OCI-LY7 (cell line): ENCODE data around the gene F13A1. TPM values are rescaled to one million over a fixed set of nuclear protein-coding genes. Genes with fewer than 3 reads are reported as not detected.

ENCODE experiments used
- BruUV-seq: library from RNA; stranded (reverse); fragments of 400-500 nt; replicated peaks from 2 replicates; lab custom pipeline; 2021; lab: Mats Ljungman, UMichigan
- CTCF ChIA-PET: fragments of 300-600 bp; sonication (Branson Sonifier 250); formaldehyde crosslinking; loops from one replicate; lab custom pipeline; 2022; ENCODE audit warnings: antibody characterized with exemption; ENCODE audit not compliant: unreplicated experiment; lab: Charles Lee
- POLR2A ChIA-PET: fragments of 300-600 bp; sonication (Branson Sonifier 250); formaldehyde crosslinking; loops from one replicate; lab custom pipeline; 2022; ENCODE audit warnings: antibody characterized with exemption; lab: Charles Lee
- DNase-seq: peaks from one replicate; pipeline ENCODE4 v3.0.0-alpha.2; 2015; ENCODE audit warnings: low spot score
- H2AFZ ChIP-seq: fragments of 200-600 bp; sonication (generic), shearing (Covaris generic); 2 replicates; pipeline ENCODE4 v1.6.1; 2014; ENCODE audit warnings: mild to moderate bottlenecking, antibody characterized with exemption, low read length, moderate library complexity
- H3K27ac ChIP-seq: fragments of 200-600 bp; sonication (generic); 2 replicates; pipeline ENCODE4 v1.5.1; 2014; ENCODE audit warnings: mixed run types, low read depth, mild to moderate bottlenecking, moderate library complexity, low read length, inconsistent platforms; ENCODE audit not compliant: poor library complexity, severe bottlenecking
- H3K36me3 ChIP-seq: fragments of 200-600 bp; sonication (generic); 2 replicates; pipeline ENCODE4 v1.6.1; 2014; ENCODE audit warnings: mild to moderate bottlenecking, antibody characterized with exemption, low read length, moderate library complexity, mixed read lengths; ENCODE audit not compliant: insufficient read depth
- H3K4me1 ChIP-seq: fragments of 200-600 bp; sonication (generic); 2 replicates; pipeline ENCODE4 v1.5.1; 2014; ENCODE audit warnings: mild to moderate bottlenecking, low read length; ENCODE audit not compliant: insufficient read depth, poor library complexity, severe bottlenecking
- H3K4me2 ChIP-seq: fragments of 200-600 bp; sonication (generic); 2 replicates; pipeline ENCODE4 v1.6.1; 2014; ENCODE audit warnings: mild to moderate bottlenecking, low read length
- H3K4me3 ChIP-seq: fragments of 200-600 bp; sonication (generic); 2 replicates; pipeline ENCODE4 v1.5.1; 2014; ENCODE audit warnings: mild to moderate bottlenecking, low read depth, low read length; ENCODE audit not compliant: poor library complexity, severe bottlenecking
- H3K79me2 ChIP-seq: fragments of 200-600 bp; sonication (generic); 2 replicates; pipeline ENCODE4 v1.6.1; 2016; ENCODE audit warnings: low read depth, mild to moderate bottlenecking, low read length, moderate library complexity, mixed read lengths; ENCODE audit not compliant: insufficient read depth
- H3K9me2 ChIP-seq: fragments of 200-600 bp; sonication (generic); 2 replicates; pipeline ENCODE4 v1.6.1; 2016; ENCODE audit warnings: mild to moderate bottlenecking, low read length, mixed read lengths; ENCODE audit not compliant: insufficient read depth
- H3K9me3 ChIP-seq: fragments of 200-600 bp; sonication (generic); 2 replicates; pipeline ENCODE4 v1.6.1; 2014; ENCODE audit warnings: mild to moderate bottlenecking, mixed run types, low read length, mixed read lengths
- H4K20me1 ChIP-seq: fragments of 200-600 bp; sonication (generic); 2 replicates; pipeline ENCODE4 v1.6.1; 2014; ENCODE audit warnings: mild to moderate bottlenecking, antibody characterized with exemption, low read length, moderate library complexity, mixed read lengths; ENCODE audit not compliant: insufficient read depth
- EZH2phosphoT487 ChIP-seq: fragments of 200-600 bp; sonication (generic); IDR thresholded peaks from 2 replicates; pipeline ENCODE4 v1.6.1; 2018; ENCODE audit warnings: low read depth, borderline replicate concordance, mild to moderate bottlenecking, mixed run types, antibody characterized with exemption, low read length, moderate library complexity, mixed read lengths
- intact Hi-C: fragments of 100-400 bp; cut with micrococcal nuclease; formaldehyde crosslinking; loops from one replicate; pipeline ENCODE4 v1.10.0; 2022; ENCODE audit not compliant: unreplicated experiment
- total RNA-seq, 2 experiments: library from RNA; depleted of rRNA in 1 of 2; stranded (reverse); fragments of >200 nt in 1 of 2; shearing (Covaris generic) in 1 of 2; gene quantifications; 2 replicates each; pipeline ENCODE4 v1.2.3, GENCODE V29; 2014 to 2022
- TF ChIP-seq, protein P1 (sequence below): fragments of 200-600 bp; sonication (generic); conservative IDR thresholded peaks from 2 replicates; pipeline ENCODE4 v1.5.1; 2014; ENCODE audit warnings: mild to moderate bottlenecking, antibody characterized with exemption, low read length, moderate library complexity, mixed read lengths

The F13A1 gene
- total RNA-seq, 2 experiments from 2014 or later: 0.13 to 0.63 TPM

GRCh38 chr6:6315660-6316059 is 4.8 kb downstream of the F13A1 start:
- Histone ChIP-seq H3K79me2 (no peaks in the 10 kb centered on the region), H3K9me2 (no peaks in the 10 kb centered on the region), H3K9me3 (no peaks in the 10 kb centered on the region), H3K4me2 (no peak overlapping the region), H2AFZ (no peak overlapping the region), H3K27ac (no peak overlapping the region), H4K20me1 (no peaks in the 10 kb centered on the region), H3K36me3 (no peaks in the 10 kb centered on the region), H3K4me3 (no peak overlapping the region), H3K4me1 (peaks cover 38% of the 10 kb centered on the region)
- ChIA-PET CTCF (no interaction called here), POLR2A (interaction anchor here (1.4 kb wide), 1 partner anchor 17 kb away, joined by 4 read pairs; no protein-coding TSS in a partner anchor)
- intact Hi-C loops: no loop called here
- BruUV-seq: no TSS peak
- DNase-seq: peak; percentile 54
- TF ChIP-seq, protein P1, sequence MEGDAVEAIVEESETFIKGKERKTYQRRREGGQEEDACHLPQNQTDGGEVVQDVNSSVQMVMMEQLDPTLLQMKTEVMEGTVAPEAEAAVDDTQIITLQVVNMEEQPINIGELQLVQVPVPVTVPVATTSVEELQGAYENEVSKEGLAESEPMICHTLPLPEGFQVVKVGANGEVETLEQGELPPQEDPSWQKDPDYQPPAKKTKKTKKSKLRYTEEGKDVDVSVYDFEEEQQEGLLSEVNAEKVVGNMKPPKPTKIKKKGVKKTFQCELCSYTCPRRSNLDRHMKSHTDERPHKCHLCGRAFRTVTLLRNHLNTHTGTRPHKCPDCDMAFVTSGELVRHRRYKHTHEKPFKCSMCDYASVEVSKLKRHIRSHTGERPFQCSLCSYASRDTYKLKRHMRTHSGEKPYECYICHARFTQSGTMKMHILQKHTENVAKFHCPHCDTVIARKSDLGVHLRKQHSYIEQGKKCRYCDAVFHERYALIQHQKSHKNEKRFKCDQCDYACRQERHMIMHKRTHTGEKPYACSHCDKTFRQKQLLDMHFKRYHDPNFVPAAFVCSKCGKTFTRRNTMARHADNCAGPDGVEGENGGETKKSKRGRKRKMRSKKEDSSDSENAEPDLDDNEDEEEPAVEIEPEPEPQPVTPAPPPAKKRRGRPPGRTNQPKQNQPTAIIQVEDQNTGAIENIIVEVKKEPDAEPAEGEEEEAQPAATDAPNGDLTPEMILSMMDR: peak; percentile 89
- TF ChIP-seq EZH2phosphoT487: no peak

DNA sequence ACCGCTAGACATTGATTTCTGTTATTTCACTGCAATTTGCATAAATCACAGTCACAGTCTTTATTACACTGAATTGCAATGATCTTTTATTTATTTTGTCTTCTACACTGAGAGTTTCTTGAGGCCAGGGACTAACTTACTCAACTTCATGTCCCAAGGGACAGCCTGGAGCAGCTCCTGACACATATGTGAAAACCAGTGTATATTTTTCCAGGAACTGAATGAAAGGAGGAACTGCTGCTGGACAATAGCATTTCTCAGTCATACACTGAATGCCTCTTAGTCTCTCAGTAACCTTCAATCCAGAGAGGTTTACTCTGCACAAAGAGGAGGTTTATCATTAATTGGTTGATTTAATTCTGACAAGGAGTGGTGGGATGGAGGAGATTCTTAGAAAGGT is 5.9 kb downstream of the F13A1 start:
- ChIA-PET POLR2A (interaction anchor here (1.4 kb wide), 1 partner anchor 18 kb away, joined by 4 read pairs; no protein-coding TSS in a partner anchor), CTCF (no interaction called here)
- DNase-seq: no peak
- peaks cover 28% of the 10 kb centered on the region for H3K4me1 ChIP-seq
- no peak overlapping the region for H2AFZ ChIP-seq
- no peaks in the 10 kb centered on the region for H3K9me3 ChIP-seq
- no peak overlapping the region for H3K4me3 ChIP-seq
- H4K20me1 ChIP-seq: no peaks in the 10 kb centered on the region
- intact Hi-C loops: no loop called here
- no peak overlapping the region for H3K4me2 ChIP-seq
- no peaks in the 10 kb centered on the region for H3K79me2 ChIP-seq
- no peaks in the 10 kb centered on the region for H3K9me2 ChIP-seq
- no peak for TF ChIP-seq EZH2phosphoT487
- TF ChIP-seq, protein P1: no peak
- BruUV-seq: no TSS peak
- no peak overlapping the region for H3K27ac ChIP-seq
- no peaks in the 10 kb centered on the region for H3K36me3 ChIP-seq

DNA sequence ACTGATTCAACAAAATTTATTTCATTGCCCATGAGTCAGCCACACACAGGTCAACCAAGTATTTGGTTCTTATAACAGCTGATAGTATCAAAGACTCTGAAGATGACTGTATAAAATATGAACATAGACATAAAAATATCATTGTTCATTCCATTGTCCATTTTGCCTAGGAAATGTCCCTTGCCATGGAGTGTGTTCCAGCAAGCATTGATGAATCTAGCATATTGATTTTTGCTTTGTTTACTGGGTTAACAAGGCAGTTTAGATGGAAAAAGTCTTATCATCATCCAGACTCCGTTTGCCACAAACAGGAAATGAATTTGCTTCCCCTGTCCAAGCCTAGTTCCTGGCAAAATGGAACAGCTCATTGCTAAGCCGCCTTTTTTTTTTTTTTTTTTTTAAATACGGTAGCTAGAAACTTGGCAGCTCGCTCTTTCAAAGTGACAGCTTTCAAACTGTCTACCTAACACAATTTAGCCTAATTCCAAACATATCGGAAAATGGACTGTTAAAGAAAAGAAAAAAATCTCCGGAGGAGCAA is 7.5 kb downstream of the F13A1 start:
- TF ChIP-seq EZH2phosphoT487: no peak
- TF ChIP-seq, protein P1: no peak
- BruUV-seq: no TSS peak
- Histone ChIP-seq H3K79me2 (no peaks in the 10 kb centered on the region), H4K20me1 (no peaks in the 10 kb centered on the region), H3K4me3 (no peak overlapping the region), H3K9me3 (no peaks in the 10 kb centered on the region), H3K4me1 (peaks cover 19% of the 10 kb centered on the region), H3K27ac (no peak overlapping the region), H3K9me2 (no peaks in the 10 kb centered on the region), H3K4me2 (no peak overlapping the region), H2AFZ (no peak overlapping the region), H3K36me3 (no peaks in the 10 kb centered on the region)
- ChIA-PET CTCF (interaction anchor here (0.6 kb wide), 1 partner anchor 72 kb away, joined by 3 read pairs; no protein-coding TSS in a partner anchor), POLR2A (interaction anchor here (0.8 to 1.0 kb wide), 4 partner anchors 10 to 65 kb away, joined by 3 to 6 read pairs (median 4); no protein-coding TSS in a partner anchor)
- intact Hi-C loops: no loop called here
- DNase-seq: no peak
